NB4 (cell line): Measurements from ENCODE around the gene CNTNAP2.
"Not testable (repeated sequence)": the region's sequence is repeated elsewhere in the genome, so short reads cannot be mapped to it uniquely, and the experiment has no call there.

Experiments
- CTCF ChIP-seq: IDR thresholded peaks from one replicate; pipeline ENCODE4 v1.5.1; 2012; ENCODE audit warnings: low read depth, low read length
- MAX ChIP-seq: IDR thresholded peaks from 2 replicates; pipeline ENCODE4 v1.6.1; 2011; ENCODE audit warnings: low read depth, low read length

GRCh38 chr7:148302436-148302835 is 2185.8 kb downstream of the CNTNAP2 start:
- not testable (repeated sequence) for TF ChIP-seq MAX, CTCF
